ENCODE measurements around the gene GFRAL. TPM values are rescaled to one million over a fixed set of nuclear protein-coding genes. Genes with fewer than 3 reads are reported as not detected.

The GFRAL gene
- total and polyA plus RNA-seq, 10 of the 15 experiments (the other 5 are each of a cell fraction or from before 2014, with no cell fraction given) = not detected

- no peak for ATAC-seq
- RAD21 ChIA-PET (ENCODE audit: unreplicated experiment) = no interaction called here
These were observed 46.1 kb upstream of the GFRAL start for GRCh38 chr6:55281215-55281614.

More at GRCh38 chr6:55281215-55281614, 46.1 kb upstream of the GFRAL start:
- no TSS peak for BruUV-seq (replicated peaks)
- Histone ChIP-seq H3K9me3 (replicated peaks; ENCODE audit: control insufficient read depth, insufficient read depth, low read length) (no peaks in the 10 kb centered on the region), H3K27me3 (replicated peaks in 1 of 2; ENCODE audit: control insufficient read depth in 2 of 2, insufficient read depth in 2 of 2, low read length in 1 of 2) (no peaks in the 10 kb centered on the region), H3K4me3 (no peak overlapping the region), H3K36me3 (ENCODE audit: control insufficient read depth in 2 of 2, insufficient read depth in 2 of 2, low read length in 1 of 2) (no peaks in the 10 kb centered on the region), H3K79me2 (ENCODE audit: control insufficient read depth, insufficient read depth, low read length) (no peaks in the 10 kb centered on the region), H2AFZ (ENCODE audit: control insufficient read depth, low read depth, low read length) (no peak overlapping the region), H3K4me1 (ENCODE audit: control insufficient read depth, insufficient read depth, low read length) (no peaks in the 10 kb centered on the region), H3K27ac (ENCODE audit: control insufficient read depth, insufficient read depth) (no peak overlapping the region), H4K20me1 (ENCODE audit: control insufficient read depth, insufficient read depth) (no peaks in the 10 kb centered on the region), H3K9ac (ENCODE audit: control insufficient read depth, insufficient read depth, low read length) (no peak overlapping the region), H3K4me2 (ENCODE audit: control insufficient read depth, insufficient read depth) (no peak overlapping the region)
- DNase-seq (ENCODE audit: low read depth, low spot score) (no peak), FAIRE-seq (no peak)
- CTCF ChIA-PET = no interaction called here
- no peak for TF ChIP-seq RFX5 (IDR thresholded peaks at IDR 0.05; ENCODE audit: low read depth, low read length)
- no peak for TF ChIP-seq SREBF2 (IDR thresholded peaks at IDR 0.05; ENCODE audit: low read length)
- TF ChIP-seq CBX3 (IDR thresholded peaks at IDR 0.05; ENCODE audit: borderline replicate concordance, low read depth) = no peak
- TF ChIP-seq E4F1 (IDR thresholded peaks at IDR 0.05; ENCODE audit: borderline replicate concordance, partially characterized antibody) = no peak
- TF ChIP-seq SUPT20H (IDR thresholded peaks at IDR 0.05; ENCODE audit: borderline replicate concordance, control insufficient read depth, low read depth, low read length) = no peak
- TF ChIP-seq PBX3 (IDR thresholded peaks at IDR 0.05; ENCODE audit: insufficient replicate concordance, low read depth, low read length) = no peak
- TF ChIP-seq HDGF (IDR thresholded peaks at IDR 0.05) = no peak
- TF ChIP-seq TCF7 (IDR thresholded peaks at IDR 0.05; ENCODE audit: borderline replicate concordance) = no peak
- TF ChIP-seq ZNF687 (IDR thresholded peaks at IDR 0.05) = no peak
- no peak for TF ChIP-seq RELA (IDR thresholded peaks at IDR 0.05; ENCODE audit: borderline replicate concordance, partially characterized antibody)
- no peak for TF ChIP-seq DPF2 (IDR thresholded peaks at IDR 0.05)
- TF ChIP-seq BCL3 (IDR thresholded peaks at IDR 0.05; ENCODE audit: borderline replicate concordance, insufficient read depth, low read depth, low read length, poor library complexity, severe bottlenecking) = no peak
- WGBS (ENCODE audit: insufficient coverage, insufficient replicate concordance, low lambda C conversion rate, missing lambda C conversion rate) = 38% methylated on average over 4 of the region's 4 CpGs
- intact Hi-C loops (cut with micrococcal nuclease; ENCODE audit: unreplicated experiment) = no loop called here
- in situ Hi-C loops (cut with MboI) = loop anchor here (25.0 kb wide), 1 partner anchor 606 kb away; the partner anchor contains the start of gene BMP5
- POLR2A ChIA-PET = no interaction called here
- SMC1A ChIA-PET (ENCODE audit: uncharacterized antibody, unreplicated experiment) = no interaction called here

All from GM12878 (cell line).